HepG2 (cell line): ENCODE measurements around the gene PTPN22. TPM values are rescaled to one million over a fixed set of nuclear protein-coding genes. Genes with fewer than 3 reads are reported as not detected.

Experiments used
- GZF1 ChIP-seq: sonication (generic); formaldehyde crosslinking; IDR thresholded peaks from 2 replicates; pipeline ENCODE4 v1.5.1; 2020; ENCODE audit warnings: mild to moderate bottlenecking, missing genetic modification reagents
- HIC2 ChIP-seq: sonication (generic); formaldehyde crosslinking; IDR thresholded peaks from 2 replicates; pipeline ENCODE4 v1.9.0; 2022; ENCODE audit warnings: low read depth, missing genetic modification reagents
- JUNB ChIP-seq: sonication (generic); formaldehyde crosslinking; IDR thresholded peaks from 2 replicates; pipeline ENCODE4 v1.8.0; 2022; ENCODE audit warnings: missing genetic modification reagents, mild to moderate bottlenecking, borderline replicate concordance
- MIER3 ChIP-seq: IDR thresholded peaks from 2 replicates; pipeline ENCODE4 v1.6.1; 2016; ENCODE audit warnings: missing compliant biosample characterization, borderline replicate concordance
- PRDM10 ChIP-seq: sonication (generic); formaldehyde crosslinking; IDR thresholded peaks from 2 replicates; pipeline ENCODE4 v1.4.0; 2020; ENCODE audit warnings: low read depth, missing genetic modification reagents
- SAP130 ChIP-seq: IDR thresholded peaks from 2 replicates; pipeline ENCODE4 v1.6.1; 2016; ENCODE audit warnings: low read depth
- TBX2 ChIP-seq: sonication (generic); formaldehyde crosslinking; IDR thresholded peaks from 2 replicates; pipeline ENCODE4 v1.5.0; 2020; ENCODE audit warnings: missing genetic modification reagents, mild to moderate bottlenecking, borderline replicate concordance
- ZNF12 ChIP-seq: sonication (generic); formaldehyde crosslinking; IDR thresholded peaks from 2 replicates; pipeline ENCODE4 v1.5.0; 2020; ENCODE audit warnings: missing genetic modification reagents
- ZNF264 ChIP-seq: sonication (generic); formaldehyde crosslinking; IDR thresholded peaks from 2 replicates; pipeline ENCODE4 v1.4.0; 2020; ENCODE audit warnings: missing genetic modification reagents
- ZNF33B ChIP-seq: sonication (generic); formaldehyde crosslinking; IDR thresholded peaks from 2 replicates; pipeline ENCODE4 v1.5.1; 2020; ENCODE audit warnings: mild to moderate bottlenecking, missing genetic modification reagents
- ZNF660 ChIP-seq: sonication (generic); formaldehyde crosslinking; IDR thresholded peaks from 2 replicates; pipeline ENCODE4 v1.5.1; 2020; ENCODE audit warnings: mild to moderate bottlenecking, low read depth, missing genetic modification reagents, borderline replicate concordance
- ZNF770 ChIP-seq: sonication (generic); formaldehyde crosslinking; IDR thresholded peaks from 2 replicates; pipeline ENCODE4 v1.5.0; 2020; ENCODE audit warnings: mild to moderate bottlenecking, missing genetic modification reagents
- polyA plus RNA-seq, 8 experiments: library from polyadenylated mRNA; depleted of rRNA in 3 of 8; stranded (reverse) in 7 of 8; unstranded in 1 of 8; fragments of >200 nt; fragmentation: Illumina TruSeq in 4 of 8; extraction: Trizol in 4 of 8; gene quantifications; 2 replicates each; pipeline versions ENCODE4 v1.2.1 to v1.2.3, GENCODE V29; 2011 to 2016; ENCODE audit warnings: low read depth in 4 of 8, missing spikeins in 1 of 8, mixed read lengths in 1 of 8; ENCODE audit not compliant: insufficient read depth in 1 of 8
- total RNA-seq, 5 experiments: library from RNA; depleted of rRNA; stranded (reverse); fragments of >200 nt; fragmentation: Illumina TruSeq; extraction: Trizol; gene quantifications; 2 replicates each; pipeline ENCODE4 v1.2.3, GENCODE V29; 2016; ENCODE audit warnings: low read depth in 1 of 5
- TF ChIP-seq, protein P1 (sequence below): sonication (generic); formaldehyde crosslinking; IDR thresholded peaks from 2 replicates; pipeline ENCODE4 v1.9.0; 2021; ENCODE audit warnings: missing genetic modification reagents, mild to moderate bottlenecking, borderline replicate concordance
- TF ChIP-seq, protein P2 (sequence below): sonication (generic); formaldehyde crosslinking; IDR thresholded peaks from 2 replicates; pipeline ENCODE4 v1.4.0; 2020; ENCODE audit warnings: missing genetic modification reagents, low read depth, mild to moderate bottlenecking, borderline replicate concordance
- TF ChIP-seq, protein P3 (sequence below): sonication (generic); formaldehyde crosslinking; IDR thresholded peaks from 2 replicates; pipeline ENCODE4 v1.4.0; 2020; ENCODE audit warnings: missing genetic modification reagents, mild to moderate bottlenecking, borderline replicate concordance

Gene PTPN22
- total and polyA plus RNA-seq, 2 of the 13 experiments (the other 11 are each of a cell fraction or from before 2014, with no cell fraction given): not detected

DNA sequence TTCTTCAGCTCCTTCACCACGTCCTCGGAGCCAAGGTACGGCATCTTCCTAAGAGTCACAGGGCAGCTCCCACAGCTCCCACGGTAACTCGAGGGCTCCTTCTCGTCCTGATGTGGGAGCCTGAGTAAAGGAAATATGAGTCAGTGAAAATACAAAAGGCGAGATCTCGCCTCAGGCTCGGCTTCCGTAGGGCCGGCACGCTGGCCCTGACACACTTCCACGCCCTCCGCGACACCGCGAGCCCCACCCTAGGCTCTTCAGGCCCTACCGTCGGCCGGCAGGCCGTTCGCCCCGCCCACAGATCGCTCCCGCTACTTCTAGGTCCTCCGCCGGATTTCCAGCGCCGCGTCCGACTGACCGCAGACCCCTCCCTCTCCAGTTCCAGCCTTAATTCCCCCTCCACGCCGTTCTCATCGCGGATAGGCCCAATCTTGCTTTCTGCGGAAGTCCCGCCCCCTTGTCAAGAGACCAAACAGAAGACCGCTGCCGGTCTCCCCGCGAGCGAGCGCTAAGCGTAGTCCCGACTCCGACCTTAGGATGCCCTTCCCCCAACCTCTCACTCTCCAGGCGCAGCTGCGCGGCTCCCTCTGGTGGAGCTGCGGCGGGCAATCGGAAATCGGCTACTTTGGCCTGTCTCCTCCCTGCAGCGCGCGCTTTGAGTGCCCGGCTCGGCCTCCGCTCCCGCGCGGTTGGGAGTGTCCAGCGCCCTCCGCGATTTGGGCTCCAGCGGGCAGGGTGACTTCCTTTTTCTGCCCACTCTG is 33.3 kb upstream of the PTPN22 start, which contains the start of the genes AP4B1 and DCLRE1B (continued):
- TF ChIP-seq PRDM10 (CRISPR knock-in tag): peak; percentile 80
- peak; percentile 66 for TF ChIP-seq ZNF770 (CRISPR knock-in tag)
- peak; percentile 64; the same call in 1 of the 2 replicates for TF ChIP-seq ZNF33B (CRISPR knock-in tag)
- TF ChIP-seq, protein P1, sequence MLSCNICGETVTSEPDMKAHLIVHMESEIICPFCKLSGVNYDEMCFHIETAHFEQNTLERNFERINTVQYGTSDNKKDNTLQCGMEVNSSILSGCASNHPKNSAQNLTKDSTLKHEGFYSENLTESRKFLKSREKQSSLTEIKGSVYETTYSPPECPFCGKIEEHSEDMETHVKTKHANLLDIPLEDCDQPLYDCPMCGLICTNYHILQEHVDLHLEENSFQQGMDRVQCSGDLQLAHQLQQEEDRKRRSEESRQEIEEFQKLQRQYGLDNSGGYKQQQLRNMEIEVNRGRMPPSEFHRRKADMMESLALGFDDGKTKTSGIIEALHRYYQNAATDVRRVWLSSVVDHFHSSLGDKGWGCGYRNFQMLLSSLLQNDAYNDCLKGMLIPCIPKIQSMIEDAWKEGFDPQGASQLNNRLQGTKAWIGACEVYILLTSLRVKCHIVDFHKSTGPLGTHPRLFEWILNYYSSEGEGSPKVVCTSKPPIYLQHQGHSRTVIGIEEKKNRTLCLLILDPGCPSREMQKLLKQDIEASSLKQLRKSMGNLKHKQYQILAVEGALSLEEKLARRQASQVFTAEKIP: no peak
- no peak for TF ChIP-seq ZNF12 (CRISPR knock-in tag)
- TF ChIP-seq HIC2 (CRISPR knock-in tag): no peak
- TF ChIP-seq SAP130 (CRISPR knock-in tag): peak; percentile 99
- TF ChIP-seq, protein P2, sequence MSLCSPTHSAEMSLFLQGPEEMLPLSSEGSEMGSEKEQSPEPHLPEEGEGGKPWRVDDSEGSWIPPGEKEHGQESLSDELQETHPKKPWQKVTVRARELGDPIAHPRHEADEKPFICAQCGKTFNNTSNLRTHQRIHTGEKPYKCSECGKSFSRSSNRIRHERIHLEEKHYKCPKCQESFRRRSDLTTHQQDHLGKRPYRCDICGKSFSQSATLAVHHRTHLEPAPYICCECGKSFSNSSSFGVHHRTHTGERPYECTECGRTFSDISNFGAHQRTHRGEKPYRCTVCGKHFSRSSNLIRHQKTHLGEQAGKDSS (CRISPR knock-in tag): no peak; the same call in 1 of the 2 replicates
- TF ChIP-seq, protein P3, sequence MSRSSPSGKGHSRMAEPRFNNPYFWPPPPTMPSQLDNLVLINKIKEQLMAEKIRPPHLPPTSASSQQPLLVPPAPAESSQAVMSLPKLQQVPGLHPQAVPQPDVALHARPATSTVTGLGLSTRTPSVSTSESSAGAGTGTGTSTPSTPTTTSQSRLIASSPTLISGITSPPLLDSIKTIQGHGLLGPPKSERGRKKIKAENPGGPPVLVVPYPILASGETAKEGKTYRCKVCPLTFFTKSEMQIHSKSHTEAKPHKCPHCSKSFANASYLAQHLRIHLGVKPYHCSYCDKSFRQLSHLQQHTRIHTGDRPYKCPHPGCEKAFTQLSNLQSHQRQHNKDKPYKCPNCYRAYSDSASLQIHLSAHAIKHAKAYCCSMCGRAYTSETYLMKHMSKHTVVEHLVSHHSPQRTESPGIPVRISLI (CRISPR knock-in tag): no peak; the same call in 1 of the 2 replicates
- TF ChIP-seq ZNF660 (CRISPR knock-in tag): no peak
- TF ChIP-seq TBX2 (CRISPR knock-in tag): peak; percentile 81
- TF ChIP-seq JUNB (CRISPR knock-in tag): no peak
- peak; percentile 52; the same call in 1 of the 2 replicates for TF ChIP-seq MIER3 (CRISPR knock-in tag)
- TF ChIP-seq GZF1 (CRISPR knock-in tag): peak; percentile 82; the same call in 1 of the 2 replicates
- no peak for TF ChIP-seq ZNF264 (CRISPR knock-in tag)
